Measurements from ENCODE around the gene IL19.

Gene IL19

DNA sequence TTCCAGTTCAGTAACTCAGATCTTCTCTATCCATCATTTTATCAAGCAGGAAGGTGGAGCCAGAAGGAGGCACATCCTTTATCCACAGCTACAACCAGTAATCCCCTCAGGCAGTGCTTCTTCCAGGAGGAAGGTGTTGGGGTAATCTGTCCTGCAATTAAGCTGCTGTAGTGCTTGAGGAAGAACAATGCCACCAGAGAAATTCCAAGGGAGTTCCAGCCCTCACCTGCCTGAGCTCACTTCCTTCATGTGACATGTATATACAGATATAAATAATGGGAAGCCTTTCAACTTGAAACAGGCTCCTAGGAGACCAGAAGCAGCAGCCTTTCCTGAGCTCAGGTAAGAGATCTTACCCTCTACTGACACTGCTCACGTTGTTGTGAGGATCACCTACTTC lies 92.7 kb downstream of the IL19 start:
- no peak for DNase-seq (ENCODE audit: low read depth)

DNA sequence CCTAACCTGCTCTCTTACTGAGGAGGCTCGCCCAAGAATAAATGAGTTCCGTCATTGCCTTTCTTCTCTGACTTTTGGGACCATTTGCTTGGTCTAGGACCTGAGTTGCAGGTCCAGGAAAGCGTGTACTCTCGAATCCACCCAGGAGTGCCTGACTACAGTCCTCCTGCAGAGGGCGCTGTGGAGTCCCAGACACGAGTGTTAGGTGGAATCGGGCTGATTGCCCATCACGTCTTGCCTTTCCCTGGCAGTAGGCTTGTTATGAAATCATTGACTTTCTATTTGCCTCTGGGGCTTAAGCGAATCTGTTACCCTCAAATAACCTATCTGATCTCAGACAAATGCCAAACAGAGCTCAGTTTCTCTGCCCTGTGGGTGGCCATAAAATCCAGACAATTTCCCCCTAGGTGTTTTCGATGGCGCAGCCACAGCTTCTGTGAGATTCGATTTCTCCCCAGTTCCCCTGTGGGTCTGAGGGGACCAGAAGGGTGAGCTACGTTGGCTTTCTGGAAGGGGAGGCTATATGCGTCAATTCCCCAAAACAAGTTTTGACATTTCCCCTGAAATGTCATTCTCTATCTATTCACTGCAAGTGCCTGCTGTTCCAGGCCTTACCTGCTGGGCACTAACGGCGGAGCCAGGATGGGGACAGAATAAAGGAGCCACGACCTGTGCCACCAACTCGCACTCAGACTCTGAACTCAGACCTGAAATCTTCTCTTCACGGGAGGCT lies 94.5 kb downstream of the IL19 start, which contains the start of gene IL20:
Gene IL20 (plus strand): TSS at position 685 of the 733 bp plus-strand sequence. CDS start 230 bp downstream, outside the sequence.
- DNase-seq (ENCODE audit: low read depth), result peak; percentile 81

GRCh38 chr1:206866062-206866461 lies 95.5 kb downstream of the IL19 start:
- DNase-seq (ENCODE audit: low read depth), result no peak

GRCh38 chr1:206867239-206867638 lies 96.7 kb downstream of the IL19 start:
- no peak for DNase-seq (ENCODE audit: low read depth)

DNA sequence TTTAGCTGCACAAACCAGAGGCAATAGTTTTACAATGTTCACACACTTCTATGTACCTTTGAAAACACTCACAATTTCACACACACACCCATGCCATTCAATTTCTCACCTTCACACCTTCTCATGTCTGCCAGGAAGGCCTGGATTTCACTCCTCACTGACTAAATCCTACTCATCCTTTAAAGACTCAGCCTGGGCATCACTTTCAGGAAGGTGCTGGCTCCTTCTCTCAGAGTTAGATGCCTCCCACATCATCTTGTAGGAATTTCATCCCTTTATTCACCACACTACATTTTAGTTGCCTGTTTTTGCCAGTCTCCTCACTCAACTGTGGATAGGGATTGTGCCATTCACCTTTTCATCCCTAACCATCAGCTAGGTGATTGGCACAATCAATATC lies 97.1 kb downstream of the IL19 start:
- DNase-seq (ENCODE audit: low read depth), result no peak

DNA sequence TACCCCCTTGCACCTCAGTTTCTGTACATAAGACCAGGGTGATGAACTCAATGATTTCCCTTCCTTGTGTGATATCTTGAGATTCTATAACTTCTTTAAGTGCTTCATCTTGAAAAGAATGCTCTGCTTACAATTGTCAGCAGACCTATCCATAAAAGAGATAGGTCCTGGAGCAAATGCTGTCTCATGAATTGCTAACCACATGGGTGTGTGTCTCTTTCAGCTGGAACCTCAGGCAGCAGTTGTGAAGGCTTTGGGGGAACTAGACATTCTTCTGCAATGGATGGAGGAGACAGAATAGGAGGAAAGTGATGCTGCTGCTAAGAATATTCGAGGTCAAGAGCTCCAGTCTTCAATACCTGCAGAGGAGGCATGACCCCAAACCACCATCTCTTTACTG lies 97.7 kb downstream of the IL19 start:
- no peak for DNase-seq (ENCODE audit: low read depth)

- DNase-seq (ENCODE audit: low read depth), result no peak
Measured at GRCh38 chr1:206872139-206872538, 101.6 kb downstream of the IL19 start.

GRCh38 chr1:206873603-206874188 lies 103.1 kb downstream of the IL19 start:
- DNase-seq (ENCODE audit: low read depth), result no peak

GRCh38 chr1:206875752-206876377 lies 105.3 kb downstream of the IL19 start:
- no peak for DNase-seq (ENCODE audit: low read depth)

DNA sequence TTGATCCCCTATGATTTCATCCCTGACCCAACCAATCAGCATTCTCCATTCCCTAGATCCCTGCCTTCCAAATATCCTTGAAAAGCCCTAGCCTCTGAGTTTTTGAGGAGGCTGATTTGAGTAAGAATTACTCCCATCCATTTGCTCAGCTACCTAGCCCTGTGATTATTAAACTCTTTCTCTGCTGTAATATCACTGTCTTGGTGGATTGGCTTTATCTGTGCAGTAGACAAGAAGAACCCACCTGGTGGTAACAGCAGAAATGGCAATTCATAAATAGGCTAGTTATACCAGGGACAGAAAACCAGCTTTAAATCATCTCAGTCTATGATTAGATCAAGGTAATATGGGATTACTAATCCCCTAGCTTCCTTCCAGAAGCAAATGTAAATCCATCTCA lies 107.9 kb downstream of the IL19 start:
- no peak for DNase-seq (ENCODE audit: low read depth)

DNA sequence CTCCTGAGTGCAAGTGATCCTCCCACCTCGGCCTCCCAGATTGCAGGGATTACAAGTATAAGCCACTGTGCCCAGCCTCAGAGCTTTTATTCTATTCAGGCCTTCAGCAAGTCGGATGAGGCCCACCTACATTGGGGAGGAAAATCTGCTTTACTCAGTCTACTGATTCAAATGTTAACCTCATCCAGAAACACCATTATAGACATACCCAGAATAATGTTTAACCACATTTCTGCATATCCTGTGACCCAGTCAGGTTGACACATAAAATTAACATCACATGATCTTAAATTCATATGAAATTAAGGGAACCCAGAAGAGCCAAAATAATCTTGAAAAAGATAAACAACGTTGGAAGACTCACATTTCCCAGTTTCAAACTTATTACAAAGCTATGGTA lies 109.7 kb downstream of the IL19 start:
- DNase-seq (ENCODE audit: low read depth), result no peak

GRCh38 chr1:206882555-206882954 lies 112.0 kb downstream of the IL19 start:
- no peak for DNase-seq (ENCODE audit: low read depth)

DNA sequence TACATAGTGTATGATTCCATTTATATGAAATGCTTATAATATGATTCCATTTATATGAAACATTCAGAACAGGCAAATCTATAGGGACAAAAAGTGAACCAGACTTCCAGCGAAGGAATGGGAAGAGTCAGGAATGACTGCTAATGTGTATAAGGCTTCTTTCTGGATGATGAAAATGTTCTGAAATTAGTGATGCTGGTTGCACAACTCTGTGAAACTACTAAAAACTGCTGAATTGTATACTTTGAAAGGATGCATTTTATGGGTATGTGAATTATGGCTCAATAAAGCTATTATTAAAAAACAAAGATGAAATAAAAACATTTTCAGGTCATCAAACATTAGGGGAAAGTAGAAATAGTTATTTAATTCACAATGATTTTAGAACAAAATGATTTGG lies 112.6 kb downstream of the IL19 start:
- DNase-seq (ENCODE audit: low read depth), result no peak

DNA sequence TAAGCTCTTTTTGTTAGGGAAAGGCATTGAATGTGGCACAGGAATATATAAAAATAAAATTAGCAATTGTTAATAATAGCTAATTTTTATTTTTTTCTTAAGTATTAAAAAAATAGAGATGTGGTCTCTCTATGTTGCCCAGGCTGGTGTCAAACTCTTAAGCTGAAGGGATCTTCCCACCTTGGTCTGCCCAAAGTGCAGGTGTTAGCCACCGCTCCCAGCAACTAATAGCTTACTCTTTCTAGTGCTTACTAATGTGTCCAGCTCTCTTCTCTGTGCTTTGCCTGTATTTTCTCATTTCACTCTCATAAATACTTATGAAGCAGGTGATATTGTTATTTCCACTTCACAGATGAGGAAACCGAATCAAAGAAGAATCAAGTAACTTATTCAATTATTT lies 113.3 kb downstream of the IL19 start:
- DNase-seq (ENCODE audit: low read depth), result no peak

GRCh38 chr1:206885341-206886060 lies 114.9 kb downstream of the IL19 start:
- DNase-seq (ENCODE audit: low read depth), result no peak

DNA sequence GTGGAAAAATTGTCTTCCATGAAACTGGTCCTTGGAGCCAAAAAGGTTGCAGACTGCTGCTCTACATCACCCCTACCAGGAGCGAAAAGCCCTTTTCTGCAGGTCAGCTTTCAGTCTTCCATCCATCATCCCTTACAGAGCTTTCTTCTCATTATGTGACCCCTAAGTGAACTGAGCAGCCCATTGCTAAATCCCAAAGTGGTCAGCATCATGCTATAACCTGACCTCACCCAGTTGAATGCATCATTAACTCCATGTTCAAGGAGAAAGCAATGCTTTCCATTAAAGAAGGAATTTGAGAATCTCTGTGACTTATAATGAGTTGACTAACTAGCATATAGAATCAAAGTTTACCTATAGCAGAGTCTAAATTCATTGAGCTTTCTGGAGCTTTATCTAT lies 116.3 kb downstream of the IL19 start:
- no peak for DNase-seq (ENCODE audit: low read depth)

GRCh38 chr1:206887701-206888100 lies 117.1 kb downstream of the IL19 start:
- DNase-seq (ENCODE audit: low read depth), result no peak

GRCh38 chr1:206890125-206891060 lies 119.8 kb downstream of the IL19 start:
- no peak for DNase-seq (ENCODE audit: low read depth)

DNA sequence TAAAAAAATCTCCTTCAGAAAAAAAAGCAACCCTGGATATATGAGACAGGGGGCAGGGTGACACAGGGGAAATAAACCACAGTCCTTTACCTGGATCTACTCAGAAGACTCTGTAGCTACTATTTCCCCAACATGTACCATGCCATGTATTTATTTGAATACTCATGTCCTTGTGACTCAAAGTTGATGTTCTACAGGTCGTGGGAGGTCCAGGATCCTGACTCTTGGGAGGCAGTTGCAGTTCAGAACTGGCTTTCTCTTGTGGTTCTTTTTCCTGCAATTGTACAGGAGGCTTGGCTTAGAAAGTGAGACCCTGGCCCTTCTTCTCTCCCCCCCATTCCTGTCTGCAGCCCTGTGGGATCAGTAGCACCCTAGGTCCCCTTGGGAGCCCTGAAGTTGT lies 120.8 kb downstream of the IL19 start:
- DNase-seq (ENCODE audit: low read depth), result no peak

Measured in stimulated activated CD8-positive, alpha-beta memory T cell treated with anti-CD3 and anti-CD28 coated beads, Interleukin-15, amount 100 ng/mL, for 1 hour (primary cell).